ENCODE results near the gene OMG.
"Not testable (repeated sequence)": the region's sequence is repeated elsewhere in the genome, so short reads cannot be mapped to it uniquely, and the experiment has no call there.

OMG gene

GRCh38 chr17:31297090-31297489 is at the start of gene OMG:
Gene OMG (minus strand): TSS chr17:31297239. CDS start chr17:31296331, 908 bp downstream.
- DNase-seq, result no peak

DNA sequence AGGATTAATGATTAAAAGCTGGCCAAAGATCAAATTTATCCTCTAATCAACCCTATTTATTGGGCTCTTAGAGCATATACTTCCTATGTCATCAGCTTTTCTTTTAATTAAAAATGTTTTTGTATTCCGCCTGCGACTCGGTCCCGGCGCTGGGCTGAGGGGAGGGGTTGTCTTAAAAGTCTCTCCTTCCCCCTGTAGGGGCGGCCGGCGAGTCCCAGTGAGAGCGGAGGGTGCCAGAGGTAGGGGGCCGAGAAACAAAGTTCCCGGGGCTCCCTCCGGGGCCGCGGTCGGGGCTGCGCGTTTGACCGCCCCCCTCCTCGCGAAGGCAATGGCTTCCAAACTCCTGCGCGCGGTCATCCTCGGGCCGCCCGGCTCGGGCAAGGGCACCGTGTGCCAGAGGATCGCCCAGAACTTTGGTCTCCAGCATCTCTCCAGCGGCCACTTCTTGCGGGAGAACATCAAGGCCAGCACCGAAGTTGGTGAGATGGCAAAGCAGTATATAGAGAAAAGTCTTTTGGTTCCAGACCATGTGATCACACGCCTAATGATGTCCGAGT is 48.2 kb upstream of the OMG start:
- DNase-seq, result not testable (repeated sequence)

DNA sequence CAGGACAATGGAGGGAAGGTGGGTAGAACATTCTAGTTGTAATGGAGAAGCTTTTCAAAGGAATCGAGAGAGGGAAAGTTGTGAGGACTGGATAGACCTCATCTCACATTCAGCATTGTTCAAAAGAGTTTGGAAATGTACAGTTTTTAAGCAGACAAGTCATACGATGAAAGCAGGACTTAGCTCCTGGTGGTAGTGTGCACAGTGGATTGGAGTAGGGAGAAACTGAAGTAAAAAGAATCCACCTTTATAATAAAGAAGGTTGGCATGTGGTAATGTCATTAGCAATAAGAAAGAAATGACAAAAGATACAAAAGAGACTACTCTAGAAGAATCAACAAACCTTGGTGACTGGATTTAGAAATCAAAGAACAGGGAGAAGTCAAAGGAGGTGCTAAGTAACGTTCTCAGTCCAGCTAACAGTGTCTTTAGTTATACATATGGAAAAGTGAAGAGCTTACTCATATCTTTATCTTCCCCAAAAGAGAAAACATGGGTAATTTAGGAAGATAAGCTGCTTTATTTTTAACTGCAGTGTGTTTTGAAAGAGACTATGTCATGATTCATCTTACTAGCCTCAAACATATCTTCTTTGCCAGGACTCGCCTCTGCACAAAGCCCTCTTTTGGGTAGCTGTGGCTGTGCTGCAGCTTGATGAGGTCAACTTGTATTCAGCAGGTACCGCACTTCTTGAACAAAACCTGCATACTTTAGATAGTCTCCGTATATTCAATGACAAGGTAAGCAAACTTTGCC is 43.0 kb upstream of the OMG start:
- DNase-seq, result no peak

- no peak for DNase-seq
Measured at GRCh38 chr17:31329221-31329620, 32.2 kb upstream of the OMG start.

- DNase-seq, result no peak
Measured at GRCh38 chr17:31328160-31328535, 31.1 kb upstream of the OMG start.

DNA sequence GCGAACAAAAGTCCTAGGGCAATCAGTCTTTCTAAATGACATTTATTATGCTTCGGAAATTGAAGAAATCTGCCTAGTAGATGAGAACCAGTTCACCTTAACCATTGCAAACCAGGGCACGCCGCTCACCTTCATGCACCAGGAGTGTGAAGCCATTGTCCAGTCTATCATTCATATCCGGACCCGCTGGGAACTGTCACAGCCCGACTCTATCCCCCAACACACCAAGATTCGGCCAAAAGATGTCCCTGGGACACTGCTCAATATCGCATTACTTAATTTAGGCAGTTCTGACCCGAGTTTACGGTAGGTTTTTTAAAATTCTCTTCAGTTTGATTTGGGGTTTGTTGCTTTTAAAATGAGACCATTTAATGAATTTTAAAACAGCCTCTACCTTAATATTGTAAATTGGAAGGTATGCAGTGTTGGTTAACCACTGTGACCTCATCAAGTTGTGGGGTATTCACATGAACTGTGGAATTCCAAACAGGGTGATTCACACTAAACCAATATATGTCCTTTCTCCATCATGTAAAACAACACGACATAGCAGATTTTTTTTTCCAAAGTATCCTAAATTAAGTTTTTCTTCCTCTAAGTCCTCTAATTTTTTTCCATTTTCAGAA is 30.6 kb upstream of the OMG start:
- DNase-seq, result no peak

GRCh38 chr17:31323551-31323950 is 26.5 kb upstream of the OMG start:
- no peak for DNase-seq

DNA sequence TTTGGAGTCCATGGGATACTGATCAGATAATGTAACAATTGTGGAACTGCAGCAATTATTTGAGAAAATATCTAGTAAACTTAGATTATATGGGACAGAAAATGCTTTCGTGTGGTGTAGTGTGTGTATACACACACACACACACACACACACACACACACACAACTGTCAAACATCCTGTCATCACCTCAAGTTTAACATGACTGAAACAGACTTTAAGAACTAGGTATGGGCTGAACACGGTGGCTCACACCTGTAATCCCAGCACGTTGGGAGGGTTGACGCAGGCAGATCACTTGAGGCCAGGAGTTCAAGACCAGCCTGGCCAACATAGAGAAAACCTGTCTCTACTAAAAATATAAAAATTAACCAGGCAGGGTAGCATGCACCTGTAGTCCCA is 24.9 kb upstream of the OMG start:
- no peak for DNase-seq

GRCh38 chr17:31321481-31321880 is 24.4 kb upstream of the OMG start, which contains the start of gene EVI2A:
Gene EVI2A (minus strand): TSS chr17:31321622. CDS start chr17:31319013, 2,609 bp downstream.
- DNase-seq, result peak; percentile 69

DNA sequence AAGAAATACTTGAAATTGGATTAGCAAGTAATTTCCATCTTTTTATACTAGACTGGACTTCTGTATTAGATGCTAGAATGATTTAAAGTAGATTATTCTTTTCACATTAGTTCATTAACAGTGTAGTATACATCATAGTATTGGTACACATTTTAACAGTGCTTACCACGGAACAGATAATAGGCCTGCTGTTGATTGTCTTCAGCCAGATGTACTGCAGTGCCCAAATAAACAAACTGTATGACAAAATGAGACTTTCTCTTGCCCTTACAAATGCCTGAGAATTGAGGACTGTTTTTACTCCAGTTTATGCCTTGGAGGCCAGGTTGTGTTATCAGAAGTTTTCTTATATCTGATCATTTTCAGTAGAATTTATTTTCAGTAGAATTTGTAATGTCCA is 23.8 kb upstream of the OMG start:
- no peak for DNase-seq

DNA sequence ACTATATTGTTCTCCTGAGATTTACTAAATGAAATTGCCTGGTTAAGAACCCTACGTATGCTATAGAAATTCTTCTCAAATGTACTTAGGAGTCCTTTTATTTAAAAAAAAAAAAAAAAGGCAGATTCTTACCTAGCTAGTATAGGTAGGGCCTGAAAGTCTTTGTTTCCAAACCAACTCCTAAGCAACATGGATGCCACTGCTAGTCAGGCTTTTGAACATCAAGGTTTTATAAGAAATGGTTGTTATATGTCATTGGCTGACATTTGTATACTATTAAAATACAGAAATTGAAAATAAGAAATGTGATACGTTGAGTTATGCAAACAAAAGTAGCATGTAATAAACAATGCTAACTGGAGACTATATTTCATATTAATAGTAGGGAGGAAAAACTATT is 23.2 kb upstream of the OMG start:
- no peak for DNase-seq

DNA sequence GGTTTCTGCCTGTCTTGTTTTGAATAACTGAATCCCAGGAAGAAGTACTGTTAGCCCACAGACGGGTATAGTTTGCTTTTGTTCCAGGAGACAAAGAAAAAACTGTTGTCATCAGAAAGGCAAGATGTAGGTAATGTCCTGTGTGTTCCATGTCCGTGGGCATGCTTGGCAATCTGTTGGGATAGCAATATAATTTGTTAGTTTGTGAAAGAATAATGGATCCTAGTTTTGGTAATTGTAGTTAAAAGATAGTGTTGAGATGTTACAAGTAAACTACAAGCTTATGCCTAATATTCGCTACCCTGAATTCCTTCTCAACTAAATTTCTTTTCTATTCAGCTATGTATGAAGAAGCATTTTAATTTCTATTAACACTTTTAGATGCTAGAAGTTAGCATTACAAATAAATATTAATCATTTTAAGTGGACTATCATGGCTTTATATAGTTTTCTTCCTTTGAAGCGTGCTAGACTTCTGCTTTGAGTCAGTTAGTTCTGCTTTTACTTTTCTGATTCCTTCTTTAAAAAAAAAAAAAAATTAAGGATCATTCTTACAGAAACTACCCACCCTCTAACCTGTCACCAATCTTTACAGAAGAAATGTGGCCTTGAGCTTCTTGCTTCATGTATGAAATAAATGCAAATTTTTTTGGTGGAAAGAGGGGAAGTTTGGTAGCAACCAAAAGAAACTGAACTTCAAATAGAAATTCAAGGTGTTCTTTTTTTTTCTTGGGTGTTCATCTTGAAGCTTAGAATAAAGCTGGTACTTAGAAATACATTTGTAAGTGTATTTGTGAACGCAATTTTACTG is 22.0 kb upstream of the OMG start:
- DNase-seq, result no peak

- DNase-seq, result peak; percentile 66
Measured at GRCh38 chr17:31318298-31318801, 21.3 kb upstream of the OMG start.

DNA sequence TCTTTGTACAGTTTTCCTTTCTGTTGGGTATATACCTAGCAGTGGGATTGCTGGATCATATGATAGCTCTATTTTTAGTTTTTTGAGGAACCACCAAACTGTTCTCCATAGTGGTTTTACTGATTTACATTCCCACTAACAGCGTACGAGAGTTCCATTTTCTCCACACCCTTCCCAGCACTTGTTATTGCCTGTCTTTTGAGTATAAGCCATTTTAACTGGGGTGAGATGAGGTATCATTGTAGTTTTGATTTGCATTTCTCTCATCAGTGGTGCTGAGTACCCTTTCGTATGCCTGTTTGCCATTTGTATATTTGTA is 17.7 kb upstream of the OMG start:
- no peak for DNase-seq

DNA sequence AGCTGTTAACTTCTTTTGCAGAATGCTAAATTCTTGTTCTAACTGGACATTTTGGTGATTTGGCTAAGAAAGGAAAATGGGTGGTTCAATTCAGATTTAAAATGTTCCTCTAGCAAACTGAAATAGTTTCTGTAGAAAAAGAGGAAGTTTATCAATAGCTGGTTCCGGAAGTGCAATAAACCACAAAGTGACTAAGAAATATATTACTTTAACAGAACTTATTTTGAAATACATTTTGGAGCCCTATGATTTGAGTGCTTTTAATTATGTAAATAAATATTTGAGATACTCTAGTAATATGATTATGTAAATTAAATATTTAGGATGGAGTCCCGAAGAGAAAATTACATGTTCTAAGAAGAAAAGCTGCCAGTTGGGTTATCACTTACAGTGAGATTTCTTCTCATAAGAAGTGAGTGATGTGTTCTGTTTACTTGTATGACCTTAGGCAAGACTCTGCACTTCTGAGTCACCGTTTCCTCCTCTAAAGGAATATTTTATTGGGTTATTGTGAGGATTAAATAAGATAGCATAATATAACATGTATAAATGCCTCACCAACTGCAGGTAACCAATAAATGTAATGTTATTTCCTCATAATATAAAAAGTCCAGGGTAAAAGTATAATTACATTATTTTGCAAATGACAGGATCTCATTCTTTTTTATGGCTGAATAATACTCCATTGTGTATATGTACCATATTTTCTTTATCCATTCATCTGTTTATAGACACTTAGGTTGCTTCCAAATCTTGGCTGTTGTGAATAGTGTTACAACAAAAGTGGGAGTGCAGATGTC is 17.1 kb upstream of the OMG start, which contains the start of gene EVI2B:
Gene EVI2B (minus strand): TSS at position 73 of the 800 bp plus-strand sequence. CDS start 8,445 bp downstream, outside the sequence.
- no peak for DNase-seq

GRCh38 chr17:31312223-31312622 is 15.2 kb upstream of the OMG start:
- peak; percentile 47 for DNase-seq

- DNase-seq, result no peak
Measured at GRCh38 chr17:31311526-31311925, 14.5 kb upstream of the OMG start.

DNA sequence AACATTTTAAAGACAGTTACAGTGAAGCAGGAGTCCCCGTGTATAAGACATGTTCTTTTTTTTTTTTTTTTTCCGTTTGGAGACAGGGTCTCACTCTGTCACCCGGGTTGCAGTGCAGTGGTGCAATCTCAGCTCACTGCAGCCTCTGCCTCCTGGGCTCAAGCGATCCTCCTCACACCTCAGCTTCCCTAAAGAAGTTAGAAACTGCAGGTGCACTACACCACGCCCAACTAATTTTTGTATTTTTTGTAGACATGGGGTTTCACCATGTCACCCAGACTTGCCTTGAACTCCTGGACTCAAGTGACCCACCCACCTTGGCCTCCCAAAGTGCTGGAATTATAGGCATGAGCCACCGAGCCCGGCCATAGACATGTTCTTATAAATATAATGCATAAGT is 13.8 kb upstream of the OMG start:
- DNase-seq, result no peak

- DNase-seq, result peak; percentile 60
Measured at GRCh38 chr17:31310260-31310659, 13.2 kb upstream of the OMG start.

- DNase-seq, result no peak
Measured at GRCh38 chr17:31309556-31309955, 12.5 kb upstream of the OMG start.

DNA sequence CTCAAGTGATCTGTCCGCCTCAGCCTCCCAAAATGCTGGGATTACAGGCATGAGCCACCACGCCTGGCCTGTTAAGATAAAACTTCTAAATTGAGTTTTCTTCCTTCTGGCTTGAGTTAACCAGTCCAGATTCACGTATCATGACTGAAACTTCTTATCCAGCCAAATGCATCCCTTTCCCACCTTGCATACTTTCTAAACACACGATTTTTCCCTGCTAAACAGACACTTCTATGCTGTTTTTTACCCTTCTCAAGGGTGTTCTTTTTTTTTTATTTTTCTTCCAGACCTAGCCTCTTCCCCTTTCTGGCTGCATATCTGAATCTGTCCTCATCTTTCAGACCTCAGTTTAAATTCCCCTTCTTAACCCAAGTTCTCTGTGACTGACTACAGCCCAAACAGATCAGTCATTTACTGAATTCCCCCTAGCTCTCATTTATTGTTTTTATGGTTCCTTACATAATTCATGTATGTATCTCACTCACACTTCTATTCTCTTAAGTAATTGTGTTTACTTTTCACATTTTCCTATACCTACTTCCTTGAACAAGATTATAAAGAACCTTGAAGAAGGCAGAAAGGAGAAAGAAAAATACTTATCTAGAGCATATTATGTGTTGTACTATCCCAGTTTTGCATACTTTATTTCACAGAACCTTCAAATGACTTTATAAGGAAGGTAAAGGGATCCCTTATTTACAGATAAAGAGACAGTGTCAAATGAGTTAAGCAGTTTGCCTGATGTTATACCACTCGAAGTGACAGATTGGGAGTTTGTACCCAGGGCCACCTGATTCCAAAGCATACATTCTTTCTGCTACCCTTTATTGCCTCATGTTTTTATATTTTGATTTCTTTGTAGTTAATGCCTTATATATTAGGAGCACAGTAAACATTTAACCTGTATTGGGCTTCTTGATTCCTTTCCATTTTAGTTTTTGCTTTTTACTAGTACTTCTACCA is 11.6 kb upstream of the OMG start:
- DNase-seq, result no peak
